Measurements from ENCODE around the gene SERTAD2. TPM values are rescaled to one million over a fixed set of nuclear protein-coding genes. Genes with fewer than 3 reads are reported as not detected.

The SERTAD2 gene
- total RNA-seq, 1 donor from 2014 or later, result 41.5 TPM

GRCh38 chr2:64624108-64624610 lies 29.6 kb downstream of the SERTAD2 start:
- DNase-seq (ENCODE audit: low spot score in 2 of 2, unreplicated experiment in 2 of 2), result peak in 1 of 2 experiments; percentile 28
- Mint-ChIP-seq H3K4me3 (no peak overlapping the region), H3K36me3 (no peaks in the 10 kb centered on the region), H3K27me3 (ENCODE audit: low read depth) (no peaks in the 10 kb centered on the region), H3K4me1 (peaks cover 9% of the 10 kb centered on the region), H3K9me3 (no peaks in the 10 kb centered on the region), H3K27ac (no peak overlapping the region)
- TF ChIP-seq CTCF (IDR thresholded peaks at IDR 0.05; ENCODE audit: unreplicated experiment), result no peak

GRCh38 chr2:64623242-64623850 lies 30.4 kb downstream of the SERTAD2 start:
- H3K9me3 Mint-ChIP-seq, result no peaks in the 10 kb centered on the region
- peak overlapping the region; percentile 24 for H3K27ac Mint-ChIP-seq
- peaks cover 9% of the 10 kb centered on the region for H3K4me1 Mint-ChIP-seq
- no peaks in the 10 kb centered on the region for H3K27me3 Mint-ChIP-seq (ENCODE audit: low read depth)
- no peaks in the 10 kb centered on the region for H3K36me3 Mint-ChIP-seq
- TF ChIP-seq CTCF (IDR thresholded peaks at IDR 0.05; ENCODE audit: unreplicated experiment), result no peak
- no peak overlapping the region for H3K4me3 Mint-ChIP-seq
- DNase-seq (ENCODE audit: low spot score in 2 of 2, unreplicated experiment in 2 of 2), result peak in 1 of 2 experiments; percentile 29

DNA sequence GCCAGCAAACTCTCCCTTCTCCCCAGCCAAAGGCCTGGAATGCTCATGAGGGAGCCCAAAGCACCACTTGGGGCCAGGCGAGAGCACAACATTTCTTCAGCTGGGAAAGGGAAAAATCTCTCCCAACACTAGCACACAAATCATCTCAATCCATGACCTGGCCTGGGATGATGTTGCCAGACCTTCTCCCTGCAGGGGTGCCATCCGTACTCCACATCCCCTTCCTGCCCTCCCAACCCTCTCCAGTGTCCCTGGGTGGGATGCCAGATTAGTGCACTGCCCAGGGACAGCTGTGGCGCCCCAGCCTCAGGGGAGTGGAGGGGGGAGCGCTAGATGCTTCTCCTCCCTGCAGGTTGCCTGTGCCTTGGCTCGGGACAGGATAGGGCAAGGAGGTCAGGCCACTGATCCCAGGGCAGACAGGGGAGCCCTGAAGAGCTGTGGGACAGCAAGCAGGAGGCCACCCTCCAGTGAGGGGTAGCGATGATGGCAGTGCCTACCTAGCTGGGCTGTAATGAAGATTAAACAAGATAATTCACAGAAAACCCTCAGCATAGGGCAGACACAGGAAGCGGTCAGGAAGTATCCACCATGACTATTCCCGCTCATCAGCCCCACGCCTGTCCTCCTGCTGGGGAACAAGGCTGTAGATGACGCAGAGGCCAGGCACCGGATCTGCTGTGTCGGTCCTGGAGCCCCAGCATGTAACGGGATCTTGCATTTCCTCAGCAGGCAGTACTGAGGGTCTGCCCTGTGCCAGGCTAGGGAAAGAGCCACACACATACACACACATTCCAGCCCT lies 31.1 kb downstream of the SERTAD2 start:
- H3K9me3 Mint-ChIP-seq, result no peaks in the 10 kb centered on the region

DNA sequence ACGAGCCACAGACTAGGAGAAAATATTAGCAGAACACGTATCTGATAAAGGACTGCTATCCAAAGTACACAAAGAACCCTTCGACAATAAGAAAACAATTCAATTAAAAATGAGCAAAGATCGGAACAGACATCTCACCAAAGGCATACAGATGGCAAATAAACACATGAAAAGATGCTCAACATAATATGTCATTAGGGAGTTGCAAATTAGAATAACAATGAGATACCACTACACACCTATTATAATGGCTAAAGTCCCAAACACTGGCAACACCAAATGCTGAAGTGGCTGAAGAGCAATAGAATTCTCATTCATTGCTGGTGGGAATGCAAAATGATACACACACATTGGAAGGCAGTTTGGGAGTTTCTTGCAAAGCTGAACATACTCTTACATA lies 33.1 kb downstream of the SERTAD2 start:
- Mint-ChIP-seq H3K9me3 (no peaks in the 10 kb centered on the region), H3K27me3 (ENCODE audit: low read depth) (no peaks in the 10 kb centered on the region), H3K27ac (no peak overlapping the region), H3K4me3 (no peak overlapping the region), H3K36me3 (no peaks in the 10 kb centered on the region), H3K4me1 (peaks cover 14% of the 10 kb centered on the region)
- no peak for DNase-seq (ENCODE audit: low spot score in 2 of 2, unreplicated experiment in 2 of 2)
- TF ChIP-seq CTCF (IDR thresholded peaks at IDR 0.05; ENCODE audit: unreplicated experiment), result no peak

More for the DNA sequence above, 31.1 kb downstream of the SERTAD2 start:
- DNase-seq (ENCODE audit: low spot score in 2 of 2, unreplicated experiment in 2 of 2), result no peak
- Mint-ChIP-seq H3K4me3 (no peak overlapping the region), H3K4me1 (peaks cover 15% of the 10 kb centered on the region), H3K27ac (no peak overlapping the region), H3K27me3 (ENCODE audit: low read depth) (no peaks in the 10 kb centered on the region), H3K36me3 (no peaks in the 10 kb centered on the region)
- TF ChIP-seq CTCF (IDR thresholded peaks at IDR 0.05; ENCODE audit: unreplicated experiment), result no peak

DNA sequence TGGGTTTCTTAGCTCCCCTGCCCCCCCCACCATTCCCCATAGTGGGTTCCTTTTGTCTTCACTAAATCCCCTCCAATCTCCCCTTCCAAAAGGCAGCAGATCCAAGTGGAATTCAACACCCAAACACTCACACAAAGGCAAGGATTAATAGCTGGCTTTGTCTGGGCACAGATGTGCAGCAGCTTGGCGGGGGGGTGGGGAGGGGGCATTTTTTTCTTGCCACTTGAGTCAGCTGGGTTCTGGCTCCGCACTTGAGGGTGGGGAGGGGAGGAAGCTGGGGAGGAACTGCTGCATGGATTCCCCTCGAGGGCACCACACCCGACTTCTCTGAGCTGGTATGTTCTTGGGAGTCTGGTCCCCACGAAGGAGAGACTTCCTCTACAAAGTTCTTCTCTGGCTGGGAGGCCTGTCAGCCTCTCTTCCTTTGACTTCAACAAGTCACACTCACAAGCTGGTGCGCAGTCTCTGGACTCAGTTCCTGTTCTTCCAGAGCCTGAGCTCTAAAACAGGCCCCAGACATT lies 36.0 kb downstream of the SERTAD2 start:
- DNase-seq (ENCODE audit: low spot score in 2 of 2, unreplicated experiment in 2 of 2), result no peak
- Mint-ChIP-seq H3K27ac (no peak overlapping the region), H3K4me3 (no peak overlapping the region), H3K27me3 (ENCODE audit: low read depth) (no peaks in the 10 kb centered on the region), H3K36me3 (no peaks in the 10 kb centered on the region), H3K4me1 (peaks cover 14% of the 10 kb centered on the region), H3K9me3 (peaks cover 4% of the 10 kb centered on the region)
- TF ChIP-seq CTCF (IDR thresholded peaks at IDR 0.05; ENCODE audit: unreplicated experiment), result no peak
